Fibroblast of pulmonary artery (primary cell): ENCODE measurements around the gene MRTFA.
A peak's percentile ranks its signal among the peaks of the same experiment; 100 is the strongest.

Experiments used
- DNase-seq: peaks from one replicate; pipeline ENCODE4 v3.0.0-alpha.2; 2010; ENCODE audit warnings: low read depth
- H3K4me3 ChIP-seq: replicated peaks from 2 replicates; pipeline ENCODE4 v1.5.1; 2011; ENCODE audit warnings: low read depth, mild to moderate bottlenecking, control low read depth, low read length, moderate library complexity
- CTCF ChIP-seq: IDR thresholded peaks from 2 replicates; pipeline ENCODE4 v1.5.1; 2011; ENCODE audit warnings: mild to moderate bottlenecking, control low read depth, low read length, inconsistent platforms; ENCODE audit errors: missing control alignments

The MRTFA gene

GRCh38 chr22:40462195-40462984 lies 174.1 kb downstream of the MRTFA start:
- DNase-seq: no peak
- no peak for TF ChIP-seq CTCF
- H3K4me3 ChIP-seq: no peak overlapping the region

GRCh38 chr22:40453671-40454070 lies 182.8 kb downstream of the MRTFA start:
- DNase-seq: no peak
- no peak for TF ChIP-seq CTCF
- H3K4me3 ChIP-seq: no peak overlapping the region

GRCh38 chr22:40452730-40453487 lies 183.6 kb downstream of the MRTFA start:
- DNase-seq: peak; percentile 59
- H3K4me3 ChIP-seq: no peak overlapping the region
- no peak for TF ChIP-seq CTCF

- no peak for TF ChIP-seq CTCF
- H3K4me3 ChIP-seq: no peak overlapping the region
- no peak for DNase-seq
Measured at GRCh38 chr22:40451210-40451609, 185.3 kb downstream of the MRTFA start.

GRCh38 chr22:40450616-40451015 lies 185.9 kb downstream of the MRTFA start:
- no peak for DNase-seq
- TF ChIP-seq CTCF: no peak
- H3K4me3 ChIP-seq: no peak overlapping the region

GRCh38 chr22:40449676-40450035 lies 186.9 kb downstream of the MRTFA start:
- no peak overlapping the region for H3K4me3 ChIP-seq
- TF ChIP-seq CTCF: no peak
- peak; percentile 58 for DNase-seq
